SJSA1 (cell line): Measurements from ENCODE around the gene AFAP1L1. TPM values are rescaled to one million over a fixed set of nuclear protein-coding genes. Genes with fewer than 3 reads are reported as not detected.

ENCODE experiments used
- DNase-seq, 2 experiments: peaks; one replicate each; pipeline ENCODE4 v3.0.0-alpha.2; 2015 to 2020; ENCODE audit warnings: low spot score in 2 of 2, low read depth in 1 of 2
- H3K27ac ChIP-seq: fragments of 250-450 bp; sonication (Bioruptor Pico); 2 replicates; pipeline ENCODE4 v1.5.1; 2020; ENCODE audit warnings: mild to moderate bottlenecking, moderate library complexity
- H3K27me3 ChIP-seq: fragments of 250-450 bp; sonication (Bioruptor Pico); replicated peaks from 2 replicates; pipeline ENCODE4 v1.5.1; 2020; ENCODE audit warnings: mild to moderate bottlenecking, moderate library complexity
- H3K36me3 ChIP-seq: fragments of 250-450 bp; sonication (Bioruptor Pico); 2 replicates; pipeline ENCODE4 v1.5.1; 2020; ENCODE audit warnings: mild to moderate bottlenecking
- H3K4me1 ChIP-seq: fragments of 250-450 bp; sonication (Bioruptor Pico); replicated peaks from 2 replicates; pipeline ENCODE4 v1.6.1; 2021; ENCODE audit warnings: mild to moderate bottlenecking
- H3K4me3 ChIP-seq: fragments of 250-450 bp; sonication (Bioruptor Pico); 2 replicates; pipeline ENCODE4 v1.5.1; 2020; ENCODE audit warnings: mild to moderate bottlenecking
- H3K9me3 ChIP-seq: fragments of 250-450 bp; sonication (Bioruptor Pico); replicated peaks from 2 replicates; pipeline ENCODE4 v1.5.1; 2020; ENCODE audit warnings: mild to moderate bottlenecking
- total RNA-seq: library from RNA; depleted of rRNA; stranded (reverse); fragments of >200 nt; shearing (Covaris generic); gene quantifications from 2 replicates; pipeline ENCODE4 v1.2.3, GENCODE V29; 2014

The AFAP1L1 gene
- total RNA-seq, 1 experiment from 2014 or later: 33.2 TPM

DNA sequence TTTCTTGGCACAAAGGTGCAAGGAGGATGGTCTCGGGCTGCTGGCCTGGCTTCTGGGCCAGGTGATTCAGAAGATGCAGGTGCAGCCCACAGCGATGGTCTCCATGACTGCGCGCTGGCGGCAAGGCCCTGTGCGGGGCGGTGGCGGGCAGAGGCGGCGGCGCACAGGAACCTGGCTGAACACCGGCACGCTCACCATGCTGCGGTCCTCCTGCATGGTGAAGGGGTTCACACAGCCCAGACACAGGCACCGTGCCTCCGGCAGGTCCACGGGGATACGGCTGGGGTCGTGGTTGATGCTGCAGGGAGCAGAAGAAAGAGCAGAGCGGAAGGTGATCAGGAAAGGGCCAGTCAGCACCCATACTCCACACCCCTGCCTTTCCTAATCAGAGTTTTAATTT lies 102.6 kb downstream of the AFAP1L1 start:
- Histone ChIP-seq H3K36me3 (no peaks in the 10 kb centered on the region), H3K27me3 (no peaks in the 10 kb centered on the region), H3K9me3 (no peaks in the 10 kb centered on the region; the same call in 1 of the 2 replicates), H3K4me3 (no peak overlapping the region), H3K27ac (no peak overlapping the region), H3K4me1 (no peaks in the 10 kb centered on the region)
- DNase-seq: no peak

DNA sequence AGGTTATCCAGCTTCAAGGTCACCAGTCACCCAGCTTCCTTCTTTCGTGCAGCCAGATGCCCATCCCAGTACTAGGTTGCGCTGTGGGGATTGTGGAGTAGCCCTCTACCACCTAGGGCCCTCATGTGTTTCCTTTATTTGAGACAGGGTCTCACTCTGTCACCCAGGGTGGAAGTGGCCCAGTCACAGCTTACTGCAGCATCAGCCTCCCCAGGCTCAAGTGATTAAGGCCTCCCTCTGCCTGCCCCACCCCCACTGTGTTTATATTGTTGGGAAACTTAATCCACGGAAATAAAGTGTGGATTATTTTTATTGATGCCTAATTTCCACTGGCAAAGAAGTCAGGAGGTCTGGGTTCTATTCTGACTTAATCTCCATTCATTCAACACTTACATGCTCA lies 103.1 kb downstream of the AFAP1L1 start:
- no peak for DNase-seq
- H3K4me3 ChIP-seq: no peak overlapping the region
- no peaks in the 10 kb centered on the region for H3K4me1 ChIP-seq
- no peaks in the 10 kb centered on the region for H3K9me3 ChIP-seq
- H3K36me3 ChIP-seq: no peaks in the 10 kb centered on the region
- H3K27me3 ChIP-seq: no peaks in the 10 kb centered on the region
- no peak overlapping the region for H3K27ac ChIP-seq

- no peaks in the 10 kb centered on the region for H3K9me3 ChIP-seq
These were observed 103.8 kb downstream of the AFAP1L1 start for GRCh38 chr5:149375434-149375833.

GRCh38 chr5:149376104-149376503 lies 104.4 kb downstream of the AFAP1L1 start:
- H3K36me3 ChIP-seq: no peaks in the 10 kb centered on the region
- no peaks in the 10 kb centered on the region for H3K27me3 ChIP-seq
- H3K27ac ChIP-seq: no peak overlapping the region
- no peak for DNase-seq
- no peaks in the 10 kb centered on the region for H3K9me3 ChIP-seq
- peaks cover 8% of the 10 kb centered on the region for H3K4me1 ChIP-seq
- H3K4me3 ChIP-seq: no peak overlapping the region

More at GRCh38 chr5:149375434-149375833, 103.8 kb downstream of the AFAP1L1 start:
- no peak for DNase-seq
- no peaks in the 10 kb centered on the region for H3K27me3 ChIP-seq
- no peaks in the 10 kb centered on the region for H3K36me3 ChIP-seq
- peaks cover 2% of the 10 kb centered on the region for H3K4me1 ChIP-seq
- H3K27ac ChIP-seq: no peak overlapping the region
- no peak overlapping the region for H3K4me3 ChIP-seq

GRCh38 chr5:149376711-149377447 lies 105.2 kb downstream of the AFAP1L1 start:
- DNase-seq: no peak
- H3K9me3 ChIP-seq: no peaks in the 10 kb centered on the region
- no peaks in the 10 kb centered on the region for H3K27me3 ChIP-seq
- peaks cover 16% of the 10 kb centered on the region for H3K4me1 ChIP-seq
- no peak overlapping the region for H3K27ac ChIP-seq
- H3K36me3 ChIP-seq: no peaks in the 10 kb centered on the region
- no peak overlapping the region for H3K4me3 ChIP-seq

DNA sequence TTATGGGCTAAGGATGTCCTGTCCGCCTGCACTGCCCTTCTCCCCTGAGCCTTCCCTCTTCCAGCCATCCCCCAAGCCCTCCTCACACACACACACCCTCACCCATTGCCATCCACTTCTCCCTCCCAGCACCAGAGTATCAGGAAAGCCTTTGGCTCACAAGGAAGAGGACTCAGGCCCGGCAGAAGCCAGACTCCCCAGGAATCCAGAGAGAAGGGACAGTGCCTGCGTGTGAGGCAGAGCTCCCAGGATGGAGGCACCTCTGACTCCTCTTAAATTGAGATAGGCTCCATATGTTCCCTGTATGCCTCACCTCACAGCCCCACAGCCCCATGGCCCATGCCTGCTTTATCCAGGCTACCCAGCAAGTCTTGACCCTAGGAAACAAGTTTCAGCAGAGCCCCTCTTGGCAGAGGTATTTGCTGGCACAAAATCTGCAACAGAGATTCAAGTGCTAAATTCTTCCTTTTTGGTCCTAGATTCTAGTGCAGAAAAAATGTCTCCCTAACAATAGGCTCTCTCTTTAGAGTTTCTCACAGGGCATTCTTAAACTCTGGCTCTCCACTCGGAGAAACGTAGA lies 106.7 kb downstream of the AFAP1L1 start:
- H3K4me3 ChIP-seq: no peak overlapping the region
- no peaks in the 10 kb centered on the region for H3K27me3 ChIP-seq
- no peak for DNase-seq
- H3K4me1 ChIP-seq: peaks cover 21% of the 10 kb centered on the region
- no peak overlapping the region for H3K27ac ChIP-seq
- no peaks in the 10 kb centered on the region for H3K36me3 ChIP-seq
- H3K9me3 ChIP-seq: no peaks in the 10 kb centered on the region

GRCh38 chr5:149379177-149379761 lies 107.6 kb downstream of the AFAP1L1 start, which contains the start of gene IL17B:
IL17B (minus strand) TSS chr5:149379292; CDS start chr5:149379225, 67 bp downstream.
- no peak for DNase-seq
- Histone ChIP-seq H3K27me3 (no peaks in the 10 kb centered on the region), H3K4me3 (no peak within 1 kb of the TSS), H3K36me3 (no peaks in the 10 kb centered on the region), H3K27ac (no peak within 1 kb of the TSS), H3K4me1 (peaks cover 21% of the 10 kb centered on the region), H3K9me3 (no peaks in the 10 kb centered on the region)

DNA sequence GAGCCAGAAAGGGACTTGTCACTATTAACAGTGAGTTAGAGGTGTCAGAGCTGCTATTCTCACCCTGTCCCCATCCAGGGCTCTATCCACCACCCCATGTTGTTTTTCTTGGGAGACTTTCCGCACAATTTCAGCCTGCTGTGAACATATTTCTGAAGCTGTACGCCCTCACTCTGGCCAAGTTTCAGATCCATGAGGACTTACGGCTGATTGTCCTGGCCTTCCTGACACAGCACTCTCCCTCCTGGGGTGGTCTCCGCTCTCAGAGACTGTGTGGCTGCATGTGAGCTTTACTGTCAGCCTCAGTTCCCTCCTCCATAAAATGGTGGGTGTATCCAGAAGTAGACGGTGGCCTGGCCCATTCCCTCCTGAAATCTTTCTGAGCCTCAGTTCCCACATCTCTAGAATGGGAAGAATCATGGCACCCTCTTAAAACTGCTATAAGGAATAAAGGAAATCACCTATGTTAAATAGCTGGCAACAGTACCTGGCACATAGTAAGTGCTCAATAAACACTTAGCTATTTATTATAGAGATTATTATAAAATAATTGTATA lies 108.2 kb downstream of the AFAP1L1 start:
- H3K4me1 ChIP-seq: peaks cover 21% of the 10 kb centered on the region

DNA sequence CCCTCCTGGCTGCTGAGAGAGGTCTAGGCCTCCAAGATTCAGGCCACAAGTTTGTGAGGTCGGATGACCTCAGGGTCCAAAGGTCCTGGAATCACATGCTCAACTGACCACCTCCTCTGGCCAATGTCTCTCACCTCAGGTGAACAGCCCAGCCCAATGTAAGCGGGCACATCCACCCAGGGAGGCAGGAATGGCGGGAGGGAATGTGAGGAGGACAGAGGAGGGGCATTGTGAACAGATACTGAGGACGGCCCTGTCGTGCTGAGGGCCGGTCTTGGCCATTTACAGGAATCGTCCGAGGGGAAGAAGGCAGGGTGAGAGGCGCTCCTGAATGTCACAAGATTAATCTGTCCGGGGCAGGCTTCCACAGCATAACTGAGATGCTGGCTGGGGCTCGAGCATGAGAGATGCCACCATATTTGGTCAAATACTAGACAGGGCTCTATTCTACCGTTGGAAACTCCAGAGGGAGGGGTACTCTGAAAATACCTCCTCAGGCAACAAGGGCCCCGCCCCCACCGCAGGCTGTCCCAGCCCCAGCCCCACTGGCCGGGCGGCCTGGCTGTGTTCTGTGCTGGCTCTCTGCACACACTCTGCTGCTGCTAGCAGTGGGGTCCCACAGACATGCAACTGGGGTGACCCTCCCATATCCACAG lies 108.9 kb downstream of the AFAP1L1 start:
- H3K27me3 ChIP-seq: no peaks in the 10 kb centered on the region
- peaks cover 21% of the 10 kb centered on the region for H3K4me1 ChIP-seq
- no peak overlapping the region; the same call in 1 of the 2 replicates for H3K27ac ChIP-seq
- H3K36me3 ChIP-seq: no peaks in the 10 kb centered on the region
- no peak overlapping the region for H3K4me3 ChIP-seq
- peak in 1 of 2 experiments; percentile 34 for DNase-seq
- H3K9me3 ChIP-seq: no peaks in the 10 kb centered on the region

More for the DNA sequence above, 108.2 kb downstream of the AFAP1L1 start:
- H3K4me3 ChIP-seq: no peak overlapping the region
- no peak for DNase-seq
- no peaks in the 10 kb centered on the region for H3K27me3 ChIP-seq
- H3K36me3 ChIP-seq: no peaks in the 10 kb centered on the region
- H3K9me3 ChIP-seq: no peaks in the 10 kb centered on the region
- no peak overlapping the region for H3K27ac ChIP-seq

- Histone ChIP-seq H3K9me3 (no peaks in the 10 kb centered on the region), H3K4me1 (peaks cover 21% of the 10 kb centered on the region), H3K27me3 (no peaks in the 10 kb centered on the region), H3K27ac (no peak overlapping the region), H3K36me3 (no peaks in the 10 kb centered on the region), H3K4me3 (no peak overlapping the region)
- peak in 1 of 2 experiments; percentile 27 for DNase-seq
These were observed 109.8 kb downstream of the AFAP1L1 start for GRCh38 chr5:149381261-149381985.

GRCh38 chr5:149381986-149382338 lies 110.3 kb downstream of the AFAP1L1 start:
- DNase-seq: peak; percentile 83 to 89
- Histone ChIP-seq H3K4me1 (peaks cover 23% of the 10 kb centered on the region), H3K4me3 (no peak overlapping the region), H3K27me3 (no peaks in the 10 kb centered on the region), H3K27ac (no peak overlapping the region), H3K9me3 (no peaks in the 10 kb centered on the region), H3K36me3 (no peaks in the 10 kb centered on the region)

GRCh38 chr5:149382517-149383220 lies 111.0 kb downstream of the AFAP1L1 start:
- Histone ChIP-seq H3K27ac (no peak overlapping the region), H3K9me3 (no peaks in the 10 kb centered on the region), H3K4me3 (no peak overlapping the region), H3K36me3 (no peaks in the 10 kb centered on the region), H3K27me3 (no peaks in the 10 kb centered on the region), H3K4me1 (peaks cover 26% of the 10 kb centered on the region)
- no peak for DNase-seq

- Histone ChIP-seq H3K4me1 (peaks cover 26% of the 10 kb centered on the region), H3K36me3 (no peaks in the 10 kb centered on the region), H3K9me3 (no peaks in the 10 kb centered on the region), H3K27me3 (no peaks in the 10 kb centered on the region), H3K27ac (no peak overlapping the region), H3K4me3 (no peak overlapping the region)
- no peak for DNase-seq
These were observed 111.7 kb downstream of the AFAP1L1 start for GRCh38 chr5:149383399-149383798.
